Neural cell (in vitro differentiated cells): ENCODE measurements around the gene PDE3B. TPM values are rescaled to one million over a fixed set of nuclear protein-coding genes. Genes with fewer than 3 reads are reported as not detected.

ENCODE experiments used
- H2AFZ ChIP-seq: fragments of 200-600, 300-800 bp; sonication (generic), shearing (Covaris generic); 2 replicates; pipeline ENCODE4 v1.6.0; 2014; ENCODE audit warnings: low read depth, mild to moderate bottlenecking, antibody characterized with exemption, low read length, moderate library complexity
- H3F3A ChIP-seq: fragments of 200-600 bp; shearing (Covaris generic); 2 replicates; pipeline ENCODE4 v1.6.1; 2016; ENCODE audit warnings: mild to moderate bottlenecking, moderate library complexity, mixed read lengths, antibody characterized with exemption, low read length; ENCODE audit not compliant: insufficient read depth, poor library complexity, severe bottlenecking
- H3K27ac ChIP-seq: fragments of 200-600, 300-800 bp; sonication (generic), shearing (Covaris generic); 2 replicates; pipeline ENCODE4 v1.5.1; 2014; ENCODE audit warnings: mild to moderate bottlenecking, low read length, moderate library complexity
- H3K27me3 ChIP-seq: fragments of 300-800, 200-600 bp; sonication (generic), shearing (Covaris generic); 2 replicates; pipeline ENCODE4 v1.6.0; 2014; ENCODE audit warnings: mild to moderate bottlenecking, low read depth, low read length, moderate library complexity; ENCODE audit not compliant: insufficient read depth
- H3K36me3 ChIP-seq: fragments of 300-800, 200-600 bp; sonication (generic), shearing (Covaris generic); 2 replicates; pipeline ENCODE4 v1.5.1; 2014; ENCODE audit warnings: mild to moderate bottlenecking, antibody characterized with exemption, low read length, moderate library complexity; ENCODE audit not compliant: insufficient read depth
- H3K4me2 ChIP-seq: fragments of 300-800, 200-600 bp; sonication (generic), shearing (Covaris generic); 2 replicates; pipeline ENCODE4 v1.6.0; 2014; ENCODE audit warnings: mild to moderate bottlenecking, low read length
- H3K4me3 ChIP-seq: fragments of 300-800, 200-600 bp; sonication (generic), shearing (Covaris generic); 2 replicates; pipeline ENCODE4 v1.5.1; 2014; ENCODE audit warnings: mild to moderate bottlenecking, low read length, moderate library complexity
- H3K79me2 ChIP-seq: fragments of 200-600 bp; shearing (Covaris generic); replicated peaks from 2 replicates; pipeline ENCODE4 v1.6.0; 2014; ENCODE audit warnings: mild to moderate bottlenecking, low read length, moderate library complexity; ENCODE audit not compliant: insufficient read depth
- H3K9ac ChIP-seq: fragments of 300-800, 200-600 bp; sonication (generic), shearing (Covaris generic); 2 replicates; pipeline ENCODE4 v1.6.1; 2016; ENCODE audit warnings: mild to moderate bottlenecking, low read length, mixed read lengths
- H3K9me2 ChIP-seq: fragments of 200-600 bp; shearing (Covaris generic); 2 replicates; pipeline ENCODE4 v1.6.1; 2016; ENCODE audit warnings: mild to moderate bottlenecking, low read length, mixed read lengths; ENCODE audit not compliant: insufficient read depth
- H3K9me3 ChIP-seq: fragments of 200-600, 300-800 bp; sonication (generic), shearing (Covaris generic); 2 replicates; pipeline ENCODE4 v1.6.1; 2016; ENCODE audit warnings: mild to moderate bottlenecking, mixed run types, low read length, moderate library complexity, mixed read lengths
- H4K20me1 ChIP-seq: fragments of 200-600 bp; shearing (Covaris generic); 2 replicates; pipeline ENCODE4 v1.6.1; 2016; ENCODE audit warnings: mild to moderate bottlenecking, mixed run types; ENCODE audit not compliant: insufficient read depth
- CTCF ChIP-seq: fragments of 450-650 bp; IDR thresholded peaks from 2 replicates; pipeline ENCODE4 v1.5.1; 2014; ENCODE audit warnings: antibody characterized with exemption, mild to moderate bottlenecking, moderate library complexity; ENCODE audit not compliant: poor library complexity, severe bottlenecking
- EP300 ChIP-seq: fragments of 450-650 bp; conservative IDR thresholded peaks from 2 replicates; pipeline ENCODE4 v1.6.1; 2014; ENCODE audit warnings: antibody characterized with exemption, mild to moderate bottlenecking, moderate library complexity; ENCODE audit not compliant: poor library complexity, severe bottlenecking
- MXI1 ChIP-seq: fragments of 450-650 bp; conservative IDR thresholded peaks from 2 replicates; pipeline ENCODE4 v1.6.1; 2014; ENCODE audit warnings: antibody characterized with exemption, mild to moderate bottlenecking; ENCODE audit not compliant: poor library complexity, severe bottlenecking
- POLR2AphosphoS5 ChIP-seq: IDR thresholded peaks from 2 replicates; pipeline ENCODE4 v1.6.1; 2012
- RAD21 ChIP-seq: fragments of 450-650 bp; conservative IDR thresholded peaks from 2 replicates; pipeline ENCODE4 v1.6.1; 2014; ENCODE audit warnings: antibody characterized with exemption, mild to moderate bottlenecking, moderate library complexity
- REST ChIP-seq: IDR thresholded peaks from 2 replicates; pipeline ENCODE4 v1.6.1; 2012; ENCODE audit warnings: borderline replicate concordance
- TAF1 ChIP-seq: IDR thresholded peaks from 2 replicates; pipeline ENCODE4 v1.6.1; 2012; ENCODE audit warnings: low read depth
- polyA plus RNA-seq: library from polyadenylated mRNA; depleted of rRNA; stranded (reverse); fragments of >200 nt; gene quantifications from 2 replicates; pipeline ENCODE4 v1.2.3, GENCODE V29; 2014

Gene PDE3B
- polyA plus RNA-seq, 1 donor from 2014 or later: 13.8 TPM

- H3K4me2 ChIP-seq: no peak overlapping the region
- no peaks in the 10 kb centered on the region for H3K9me3 ChIP-seq
- H3K27ac ChIP-seq: no peak overlapping the region
- no peaks in the 10 kb centered on the region for H3K9me2 ChIP-seq
- H3F3A ChIP-seq: no peaks in the 10 kb centered on the region
- H3K79me2 ChIP-seq: no peaks in the 10 kb centered on the region
- TF ChIP-seq RAD21 (no peak), MXI1 (no peak), CTCF (no peak), POLR2AphosphoS5 (no peak), EP300 (no peak), REST (no peak), TAF1 (no peak)
- H2AFZ ChIP-seq: no peak overlapping the region
- no peak overlapping the region for H3K4me3 ChIP-seq
- H3K36me3 ChIP-seq: no peaks in the 10 kb centered on the region
- H4K20me1 ChIP-seq: no peaks in the 10 kb centered on the region
- no peak overlapping the region for H3K9ac ChIP-seq
- H3K27me3 ChIP-seq: no peaks in the 10 kb centered on the region
Observed at GRCh38 chr11:14898355-14898754, 254.8 kb downstream of the PDE3B start.

GRCh38 chr11:14898906-14899305, 255.3 kb downstream of the PDE3B start:
- Histone ChIP-seq H3K4me3 (no peak overlapping the region), H3K9ac (no peak overlapping the region), H2AFZ (no peak overlapping the region), H3K4me2 (no peak overlapping the region), H4K20me1 (no peaks in the 10 kb centered on the region), H3K27me3 (no peaks in the 10 kb centered on the region), H3K9me2 (no peaks in the 10 kb centered on the region), H3F3A (no peaks in the 10 kb centered on the region), H3K79me2 (no peaks in the 10 kb centered on the region), H3K27ac (no peak overlapping the region), H3K9me3 (no peaks in the 10 kb centered on the region), H3K36me3 (no peaks in the 10 kb centered on the region)
- TF ChIP-seq EP300 (no peak), CTCF (no peak), TAF1 (no peak), MXI1 (no peak)
